Hepatocyte (in vitro differentiated cells): ENCODE measurements around the gene MANSC4. TPM values are rescaled to one million over a fixed set of nuclear protein-coding genes. Genes with fewer than 3 reads are reported as not detected.

Experiments used
- DNase-seq: peaks from one replicate; pipeline ENCODE4 v3.0.0-alpha.2; 2016; ENCODE audit warnings: low spot score
- H2AFZ ChIP-seq: fragments of 200-600 bp; sonication (generic); 2 replicates; pipeline ENCODE4 v1.6.0; 2016; ENCODE audit warnings: antibody characterized with exemption, mild to moderate bottlenecking
- H3K27ac ChIP-seq: fragments of 200-600 bp; sonication (generic); 2 replicates; pipeline ENCODE4 v1.5.1; 2016; ENCODE audit warnings: mild to moderate bottlenecking
- H3K27me3 ChIP-seq: fragments of 200-600 bp; sonication (generic); 2 replicates; pipeline ENCODE4 v1.6.1; 2016
- H3K36me3 ChIP-seq: fragments of 200-600 bp; sonication (generic); replicated peaks from 2 replicates; pipeline ENCODE4 v1.5.1; 2016; ENCODE audit warnings: low read depth; ENCODE audit not compliant: insufficient read depth
- H3K4me1 ChIP-seq: fragments of 200-600 bp; sonication (generic); 2 replicates; pipeline ENCODE4 v1.5.1; 2016; ENCODE audit warnings: mild to moderate bottlenecking, moderate library complexity; ENCODE audit not compliant: insufficient read depth
- H3K4me2 ChIP-seq: fragments of 200-600 bp; sonication (generic); 2 replicates; pipeline ENCODE4 v1.6.0; 2016
- H3K4me3 ChIP-seq: fragments of 200-600 bp; sonication (generic); 2 replicates; pipeline ENCODE4 v1.5.1; 2016; ENCODE audit warnings: mild to moderate bottlenecking
- H3K79me2 ChIP-seq: fragments of 200-600 bp; sonication (generic); 2 replicates; pipeline ENCODE4 v1.6.0; 2017; ENCODE audit warnings: mild to moderate bottlenecking
- H3K9me2 ChIP-seq: fragments of 200-600 bp; sonication (generic); replicated peaks from 2 replicates; pipeline ENCODE4 v1.6.0; 2017; ENCODE audit warnings: mild to moderate bottlenecking; ENCODE audit not compliant: insufficient read depth
- H3K9me3 ChIP-seq: fragments of 200-600 bp; sonication (generic); 2 replicates; pipeline ENCODE4 v1.5.1; 2016; ENCODE audit warnings: low read depth, mild to moderate bottlenecking
- H4K20me1 ChIP-seq: fragments of 200-600 bp; sonication (generic); 2 replicates; pipeline ENCODE4 v1.6.0; 2016; ENCODE audit warnings: mild to moderate bottlenecking; ENCODE audit not compliant: insufficient read depth, poor library complexity, severe bottlenecking
- EZH2 ChIP-seq: fragments of 200-600 bp; sonication (generic); IDR thresholded peaks from 2 replicates; pipeline ENCODE4 v1.6.1; 2016; ENCODE audit warnings: antibody characterized with exemption, mild to moderate bottlenecking, borderline replicate concordance
- EZH2phosphoT487 ChIP-seq: fragments of 200-600 bp; sonication (generic); IDR thresholded peaks from one replicate; pipeline ENCODE4 v1.6.1; 2018; ENCODE audit warnings: antibody characterized with exemption, mild to moderate bottlenecking, low read depth, moderate library complexity; ENCODE audit not compliant: unreplicated experiment, severe bottlenecking
- WGBS: methylation state at CpG from one replicate; pipeline ENCODE4 v1.1.6; 2016; ENCODE audit warnings: low lambda C conversion rate; ENCODE audit errors: missing lambda C conversion rate; 5-methylcytosine and 5-hydroxymethylcytosine counted together
- polyA plus RNA-seq: library from polyadenylated mRNA; unstranded; fragments of >200 nt; fragmentation: Nextera tagmentation; extraction: Ambion mirVana; gene quantifications from 2 replicates; pipeline ENCODE4 v1.2.1, GENCODE V29; 2016
- total RNA-seq: library from RNA; depleted of rRNA; stranded (reverse); fragments of >200 nt; gene quantifications from 2 replicates; pipeline ENCODE4 v1.2.3, GENCODE V29; 2014
- TF ChIP-seq, protein P1 (sequence below): fragments of 200-600 bp; sonication (generic); IDR thresholded peaks from 2 replicates; pipeline ENCODE4 v1.5.1; 2016; ENCODE audit warnings: antibody characterized with exemption, mild to moderate bottlenecking; ENCODE audit not compliant: poor library complexity

MANSC4 gene
- total and polyA plus RNA-seq, 2 experiments from 2014 or later: 0.63 TPM; not detected in 1

DNA sequence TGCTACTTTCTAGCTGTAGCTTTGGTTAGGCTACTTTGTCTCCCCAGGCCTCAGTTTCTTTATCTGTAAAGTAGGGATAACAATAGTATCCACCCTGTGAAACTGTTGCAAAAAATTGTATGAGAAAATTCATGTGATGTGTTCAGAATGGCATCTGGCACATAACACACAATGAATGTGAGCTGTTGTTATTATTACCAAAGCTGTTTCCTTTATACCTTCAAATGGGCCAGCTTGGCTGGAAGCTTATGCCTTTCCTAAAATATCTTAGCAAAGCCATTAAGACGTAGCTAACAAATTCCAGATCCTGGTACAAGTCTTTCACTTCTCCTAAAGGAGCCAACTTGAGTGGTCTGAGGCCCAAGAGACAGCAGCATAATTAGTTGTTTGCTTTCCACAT, 25.2 kb upstream of the MANSC4 start:
- 50% methylated on average over 1 of the region's 1 CpG for WGBS
- Histone ChIP-seq H3K4me2 (no peak overlapping the region), H3K9me2 (no peaks in the 10 kb centered on the region), H4K20me1 (no peaks in the 10 kb centered on the region), H2AFZ (no peak overlapping the region), H3K9me3 (no peaks in the 10 kb centered on the region), H3K4me3 (no peak overlapping the region), H3K4me1 (no peaks in the 10 kb centered on the region), H3K27ac (no peak overlapping the region), H3K27me3 (no peaks in the 10 kb centered on the region), H3K36me3 (no peaks in the 10 kb centered on the region), H3K79me2 (no peaks in the 10 kb centered on the region)
- TF ChIP-seq EZH2: no peak
- no peak for TF ChIP-seq EZH2phosphoT487
- TF ChIP-seq, protein P1, sequence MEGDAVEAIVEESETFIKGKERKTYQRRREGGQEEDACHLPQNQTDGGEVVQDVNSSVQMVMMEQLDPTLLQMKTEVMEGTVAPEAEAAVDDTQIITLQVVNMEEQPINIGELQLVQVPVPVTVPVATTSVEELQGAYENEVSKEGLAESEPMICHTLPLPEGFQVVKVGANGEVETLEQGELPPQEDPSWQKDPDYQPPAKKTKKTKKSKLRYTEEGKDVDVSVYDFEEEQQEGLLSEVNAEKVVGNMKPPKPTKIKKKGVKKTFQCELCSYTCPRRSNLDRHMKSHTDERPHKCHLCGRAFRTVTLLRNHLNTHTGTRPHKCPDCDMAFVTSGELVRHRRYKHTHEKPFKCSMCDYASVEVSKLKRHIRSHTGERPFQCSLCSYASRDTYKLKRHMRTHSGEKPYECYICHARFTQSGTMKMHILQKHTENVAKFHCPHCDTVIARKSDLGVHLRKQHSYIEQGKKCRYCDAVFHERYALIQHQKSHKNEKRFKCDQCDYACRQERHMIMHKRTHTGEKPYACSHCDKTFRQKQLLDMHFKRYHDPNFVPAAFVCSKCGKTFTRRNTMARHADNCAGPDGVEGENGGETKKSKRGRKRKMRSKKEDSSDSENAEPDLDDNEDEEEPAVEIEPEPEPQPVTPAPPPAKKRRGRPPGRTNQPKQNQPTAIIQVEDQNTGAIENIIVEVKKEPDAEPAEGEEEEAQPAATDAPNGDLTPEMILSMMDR: no peak
- DNase-seq: no peak

DNA sequence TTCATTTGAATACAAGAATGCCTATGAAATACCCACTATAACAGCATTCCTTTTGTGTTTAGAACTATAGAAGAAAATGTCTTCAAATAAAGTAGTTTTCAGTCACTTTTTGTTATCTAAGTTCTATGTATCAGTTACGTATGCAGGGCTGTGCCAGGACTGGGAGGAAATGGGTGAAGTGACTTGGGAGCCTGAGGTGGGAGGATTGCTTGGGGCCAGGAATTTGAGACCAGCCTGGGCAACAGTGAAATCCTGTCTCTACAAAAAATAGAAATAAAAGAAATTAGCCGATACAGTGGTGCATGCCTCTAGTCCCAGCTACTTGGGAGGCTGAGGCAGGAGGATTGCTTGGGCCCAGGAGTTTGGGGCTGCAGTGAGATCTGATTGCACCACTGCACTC, 22.9 kb upstream of the MANSC4 start:
- Histone ChIP-seq H3K4me3 (no peak overlapping the region), H3K79me2 (no peaks in the 10 kb centered on the region), H3K27ac (no peak overlapping the region), H3K36me3 (no peaks in the 10 kb centered on the region), H3K9me2 (no peaks in the 10 kb centered on the region), H4K20me1 (no peaks in the 10 kb centered on the region), H3K4me2 (no peak overlapping the region), H2AFZ (no peak overlapping the region), H3K27me3 (no peaks in the 10 kb centered on the region), H3K9me3 (no peaks in the 10 kb centered on the region), H3K4me1 (no peaks in the 10 kb centered on the region)
- no peak for DNase-seq
- WGBS: 94% methylated on average over 2 of the region's 2 CpGs
- TF ChIP-seq EZH2phosphoT487 (no peak), EZH2 (no peak)
- TF ChIP-seq, protein P1: no peak

DNA sequence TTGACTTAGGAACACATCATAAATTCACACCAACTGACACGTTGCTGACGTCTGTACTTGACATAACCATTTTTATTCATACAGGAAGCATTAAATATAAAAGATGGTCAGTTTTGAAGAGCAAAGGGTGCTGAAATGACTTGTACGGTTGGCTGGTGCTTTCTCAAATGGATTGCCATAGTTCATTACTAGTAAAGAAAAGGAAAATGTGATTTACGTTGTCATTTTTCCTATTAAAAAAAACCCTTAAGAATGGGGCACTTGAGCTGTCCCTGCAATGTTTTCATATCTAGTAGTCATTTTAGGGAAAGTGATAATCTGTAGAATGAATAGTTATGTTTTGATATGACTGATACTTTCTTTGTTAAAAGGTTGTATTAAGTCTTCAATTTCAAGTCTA, 22.5 kb upstream of the MANSC4 start:
- no peaks in the 10 kb centered on the region for H3K4me1 ChIP-seq
- no peak overlapping the region for H3K27ac ChIP-seq
- H3K27me3 ChIP-seq: no peaks in the 10 kb centered on the region
- no peak for DNase-seq
- H3K4me2 ChIP-seq: no peak overlapping the region
- no peaks in the 10 kb centered on the region for H3K9me2 ChIP-seq
- TF ChIP-seq, protein P1: no peak
- no peak for TF ChIP-seq EZH2
- no peak overlapping the region for H2AFZ ChIP-seq
- no peaks in the 10 kb centered on the region for H3K36me3 ChIP-seq
- H4K20me1 ChIP-seq: no peaks in the 10 kb centered on the region
- H3K79me2 ChIP-seq: no peaks in the 10 kb centered on the region
- 88% methylated on average over 4 of the region's 4 CpGs for WGBS
- H3K9me3 ChIP-seq: no peaks in the 10 kb centered on the region
- H3K4me3 ChIP-seq: no peak overlapping the region

DNA sequence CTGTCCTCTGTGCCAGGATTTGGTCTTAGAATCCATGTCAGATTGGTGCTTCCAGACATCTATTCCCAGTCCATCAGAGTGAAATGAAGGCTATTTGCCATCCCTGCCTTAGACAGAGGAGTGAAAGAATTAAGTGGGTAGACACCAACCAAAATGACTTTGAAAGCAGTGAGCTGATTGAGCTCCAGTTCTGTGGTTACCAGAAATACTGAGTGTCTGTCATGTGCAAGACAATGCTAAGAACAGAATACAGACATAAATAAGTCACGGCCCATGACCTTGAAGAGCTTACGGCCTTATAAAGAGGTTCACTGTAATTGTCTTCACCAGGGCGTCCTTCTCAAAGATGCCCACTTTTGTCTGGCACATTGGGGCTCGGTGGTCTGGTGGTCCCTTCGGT, 21.6 kb upstream of the MANSC4 start:
- 95% methylated on average over 5 of the region's 5 CpGs for WGBS

More for the DNA sequence above, 21.6 kb upstream of the MANSC4 start:
- Histone ChIP-seq H3K4me2 (no peak overlapping the region), H3K9me2 (no peaks in the 10 kb centered on the region), H3K4me3 (no peak overlapping the region), H3K79me2 (no peaks in the 10 kb centered on the region), H3K27me3 (no peaks in the 10 kb centered on the region), H3K4me1 (no peaks in the 10 kb centered on the region), H3K36me3 (no peaks in the 10 kb centered on the region), H2AFZ (no peak overlapping the region), H3K9me3 (no peaks in the 10 kb centered on the region), H3K27ac (no peak overlapping the region), H4K20me1 (no peaks in the 10 kb centered on the region)
- no peak for DNase-seq
- TF ChIP-seq EZH2phosphoT487 (no peak), EZH2 (no peak)
- TF ChIP-seq, protein P1: no peak
